Measurements from ENCODE around the gene BBS10.

DNA sequence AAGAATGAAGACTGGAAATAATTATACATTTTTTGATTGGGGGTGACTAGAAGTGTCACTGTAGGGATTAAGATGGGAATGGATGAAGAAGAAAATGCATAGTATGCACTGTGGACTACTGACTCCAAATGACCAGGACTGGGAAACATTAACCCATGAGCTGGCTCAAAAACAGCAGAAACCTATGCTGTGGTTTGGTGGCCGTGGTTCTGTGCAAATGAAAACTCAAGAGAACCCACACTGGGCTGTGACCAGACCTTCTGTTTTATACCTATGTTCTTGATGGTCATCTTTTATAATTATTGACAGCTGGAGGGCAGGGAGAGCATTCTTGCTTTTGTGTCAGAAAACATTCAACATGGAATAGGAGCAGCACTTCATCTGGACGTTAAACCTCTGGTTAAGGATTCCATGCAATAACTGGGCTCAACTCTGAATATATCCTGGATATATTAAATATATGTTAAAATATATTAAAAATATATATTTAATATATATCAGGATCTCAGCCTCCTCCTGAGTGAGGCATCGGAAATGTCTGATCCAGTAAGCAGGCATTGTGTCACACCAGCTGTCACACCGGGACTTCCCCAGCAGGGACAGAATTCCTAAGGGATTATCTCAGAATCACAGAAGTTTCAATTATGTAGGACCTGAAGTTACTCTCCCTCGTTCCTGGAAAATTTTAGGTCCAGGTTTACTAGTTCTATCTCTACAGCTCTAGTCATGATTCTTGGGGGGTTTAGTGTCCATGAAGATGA is 48.5 kb downstream of the BBS10 start:
- TF ChIP-seq CTCF (conservative IDR thresholded peaks at IDR 0.05; ENCODE audit: low read length) (no peak), EZH2phosphoT487 (IDR thresholded peaks at IDR 0.05; ENCODE audit: borderline replicate concordance) (no peak)

Data from Loucy (cell line).